Omental fat pad (tissue), 4 donors: ENCODE data around the gene C1orf52. TPM values are rescaled to one million over a fixed set of nuclear protein-coding genes. Genes with fewer than 3 reads are reported as not detected.

Source experiments
- ATAC-seq: fragments of 150-250 bp; one replicate; pipeline ENCODE4 v1.9.1; 2016; ENCODE audit warnings: mild to moderate bottlenecking, moderate library complexity; ENCODE audit not compliant: low FRiP score
- DNase-seq: peaks from one replicate; pipeline ENCODE4 v3.0.0-alpha.2; 2019; ENCODE audit warnings: low spot score
- total RNA-seq, 4 donors: library from RNA; depleted of rRNA; stranded (reverse); fragments of >200 nt; gene quantifications; one replicate each; pipeline ENCODE4 v1.1.0, GENCODE V29; 2016
- TF ChIP-seq, protein P1 (sequence below), 3 donors: fragments of 450-650 bp; IDR thresholded peaks; one replicate each; pipeline ENCODE4 v1.5.1; 2016 to 2017; ENCODE audit warnings: antibody characterized with exemption in 3 of 3, mild to moderate bottlenecking in 3 of 3, moderate library complexity in 2 of 3

C1orf52 gene
- total RNA-seq, 4 donors from 2014 or later, result 12.0 to 15.8 (median 12.8) TPM

DNA sequence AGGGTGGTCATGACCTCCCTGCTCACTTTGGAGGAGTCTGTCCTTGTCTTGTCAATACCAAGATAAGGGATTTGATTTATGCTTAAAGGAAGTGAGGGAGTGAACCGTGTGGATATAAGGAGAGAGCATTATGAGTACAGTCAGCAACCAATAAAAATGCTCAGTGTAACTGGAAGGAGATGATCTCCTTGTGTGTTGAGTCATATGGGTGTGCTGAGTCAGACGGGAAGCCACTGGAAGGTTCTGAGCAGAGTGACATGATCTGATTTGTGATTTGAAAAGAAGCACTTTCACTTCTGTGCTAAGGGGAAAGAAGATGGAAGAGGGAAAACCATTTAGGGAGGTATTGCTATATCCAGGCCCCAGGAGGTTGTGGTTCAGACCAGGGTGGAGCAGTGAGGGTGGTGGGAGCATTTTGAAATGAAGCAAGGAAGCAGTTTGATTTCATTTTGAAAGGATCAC, 19.4 kb upstream of the C1orf52 start:
- ATAC-seq (peak; percentile 24), DNase-seq (no peak)
- TF ChIP-seq, protein P1, sequence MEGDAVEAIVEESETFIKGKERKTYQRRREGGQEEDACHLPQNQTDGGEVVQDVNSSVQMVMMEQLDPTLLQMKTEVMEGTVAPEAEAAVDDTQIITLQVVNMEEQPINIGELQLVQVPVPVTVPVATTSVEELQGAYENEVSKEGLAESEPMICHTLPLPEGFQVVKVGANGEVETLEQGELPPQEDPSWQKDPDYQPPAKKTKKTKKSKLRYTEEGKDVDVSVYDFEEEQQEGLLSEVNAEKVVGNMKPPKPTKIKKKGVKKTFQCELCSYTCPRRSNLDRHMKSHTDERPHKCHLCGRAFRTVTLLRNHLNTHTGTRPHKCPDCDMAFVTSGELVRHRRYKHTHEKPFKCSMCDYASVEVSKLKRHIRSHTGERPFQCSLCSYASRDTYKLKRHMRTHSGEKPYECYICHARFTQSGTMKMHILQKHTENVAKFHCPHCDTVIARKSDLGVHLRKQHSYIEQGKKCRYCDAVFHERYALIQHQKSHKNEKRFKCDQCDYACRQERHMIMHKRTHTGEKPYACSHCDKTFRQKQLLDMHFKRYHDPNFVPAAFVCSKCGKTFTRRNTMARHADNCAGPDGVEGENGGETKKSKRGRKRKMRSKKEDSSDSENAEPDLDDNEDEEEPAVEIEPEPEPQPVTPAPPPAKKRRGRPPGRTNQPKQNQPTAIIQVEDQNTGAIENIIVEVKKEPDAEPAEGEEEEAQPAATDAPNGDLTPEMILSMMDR (IDR thresholded peaks at IDR 0.05), result no peak

DNA sequence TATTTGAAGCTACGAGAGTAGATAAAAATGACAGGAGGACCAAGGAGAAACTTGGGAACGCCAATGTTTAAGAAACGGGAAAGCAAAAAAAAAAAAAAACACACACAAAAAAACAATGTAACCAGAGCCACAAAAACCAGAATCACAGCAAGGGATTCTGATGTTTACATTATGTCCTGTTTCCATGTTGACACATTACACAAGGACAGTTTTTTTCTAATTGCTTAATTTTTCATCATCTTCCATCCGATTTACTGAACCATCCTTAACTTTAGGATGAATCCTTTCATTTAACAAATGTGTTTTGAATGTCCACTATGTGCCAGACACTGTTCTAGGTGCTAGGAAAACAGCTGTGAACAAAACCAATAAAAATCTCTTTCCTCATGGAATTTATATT, 18.3 kb upstream of the C1orf52 start:
- DNase-seq, result no peak

DNA sequence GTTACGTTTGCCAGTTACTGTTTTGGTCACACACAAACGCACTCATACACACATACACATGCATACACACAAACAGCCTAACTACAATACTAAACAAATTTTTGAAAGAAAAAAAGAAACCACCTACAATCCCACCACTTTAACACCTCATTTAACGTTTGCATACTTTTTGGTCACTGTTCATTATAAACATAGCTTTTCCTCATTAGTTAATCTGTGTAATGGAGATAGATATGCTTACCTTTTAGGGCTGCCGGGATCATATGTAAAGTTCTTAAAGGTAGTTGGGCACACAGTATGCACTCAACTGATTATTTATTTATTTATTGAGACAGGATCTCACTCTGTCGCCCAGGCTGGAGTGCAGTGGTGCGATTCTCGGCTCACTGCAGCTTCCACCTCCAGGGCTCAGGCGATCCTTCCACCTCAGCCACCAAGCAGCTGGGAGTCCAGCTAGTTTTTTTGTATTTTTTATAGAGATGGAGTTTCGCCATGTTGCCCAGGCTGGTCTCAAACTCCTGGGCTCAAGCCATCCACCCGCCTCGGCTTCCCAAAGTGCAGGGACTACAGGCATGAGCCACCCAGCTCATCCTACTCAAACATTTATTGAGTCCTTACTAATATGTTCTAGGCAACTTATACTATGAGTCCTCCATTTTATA, 17.6 kb upstream of the C1orf52 start:
- ATAC-seq (no peak), DNase-seq (no peak)
- TF ChIP-seq, protein P1 (IDR thresholded peaks at IDR 0.05), result no peak

More for the DNA sequence above, 18.3 kb upstream of the C1orf52 start:
- no peak for ATAC-seq
- TF ChIP-seq, protein P1 (IDR thresholded peaks at IDR 0.05), result no peak

DNA sequence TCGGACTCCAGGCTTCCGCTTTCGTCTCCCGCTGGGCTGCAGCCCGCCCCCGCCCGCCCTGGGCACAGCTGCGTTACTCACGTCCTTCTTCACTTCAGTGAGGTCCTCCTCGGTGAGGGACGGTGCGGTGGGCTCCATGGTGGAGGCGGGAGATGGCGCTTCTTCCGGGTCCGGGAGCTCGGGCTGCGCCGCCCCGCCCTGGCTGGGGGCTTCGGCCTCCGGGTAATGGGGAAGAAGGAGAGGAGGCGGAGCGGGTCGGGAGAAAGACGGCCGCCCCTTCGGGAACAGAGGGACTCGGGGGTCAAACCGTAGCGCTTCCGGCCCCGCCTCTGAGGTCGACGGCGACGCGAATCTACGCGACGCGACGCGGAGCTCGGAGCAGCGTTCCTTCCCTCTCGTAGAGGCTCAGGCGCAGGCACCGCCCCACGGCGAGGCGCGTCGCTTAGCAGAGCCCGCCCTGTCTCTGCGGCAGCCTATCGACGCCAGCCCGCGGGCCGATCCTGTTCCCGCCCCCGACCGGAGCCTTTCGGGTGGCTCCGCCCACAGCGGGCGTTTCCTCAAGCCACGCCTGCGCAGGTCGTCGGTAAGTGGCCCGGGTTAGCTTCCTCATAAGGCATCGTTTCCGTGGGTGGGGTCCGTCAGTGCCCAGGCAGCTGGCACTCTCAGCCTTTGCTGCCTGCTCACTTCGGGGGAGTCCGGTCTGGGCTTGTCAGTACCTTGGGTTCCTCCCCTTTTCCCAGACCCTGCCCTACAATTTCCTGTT, 16.9 kb upstream of the C1orf52 start, which contains the start of gene BCL10:
Gene BCL10 (minus strand): TSS at position 418 of the 763 bp plus-strand sequence. CDS start 280 bp downstream, at position 138.
- TF ChIP-seq, protein P1 (IDR thresholded peaks at IDR 0.05), result no peak
- ATAC-seq (peak; percentile 99), DNase-seq (peak; percentile 93)

DNA sequence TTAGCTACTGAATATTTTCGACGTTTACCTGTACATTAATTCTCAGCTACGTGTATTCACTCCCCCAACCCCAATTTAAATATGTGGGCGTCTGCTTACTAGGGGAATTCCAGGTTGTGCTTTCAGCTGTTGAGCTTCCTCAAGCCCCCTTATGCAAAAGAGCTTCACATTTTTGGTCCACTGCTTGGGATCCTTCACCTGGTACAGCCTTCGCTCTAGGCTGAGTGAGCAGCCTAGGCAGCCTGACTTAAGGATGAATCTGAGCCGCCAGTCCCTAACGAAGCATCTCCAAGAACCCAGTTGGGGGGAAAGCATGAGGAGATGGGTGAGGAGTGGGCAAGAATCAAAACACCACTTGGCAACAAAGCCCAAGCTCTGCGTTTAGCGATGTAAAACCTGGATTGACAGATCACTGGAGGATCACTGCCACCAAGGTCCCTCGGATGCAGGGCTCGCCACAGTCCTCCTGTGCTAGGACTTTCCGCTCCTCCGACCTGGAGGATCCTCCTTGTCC, 16.3 kb upstream of the C1orf52 start:
- no peak for ATAC-seq
- TF ChIP-seq, protein P1 (IDR thresholded peaks at IDR 0.05), result no peak
- DNase-seq, result no peak

DNA sequence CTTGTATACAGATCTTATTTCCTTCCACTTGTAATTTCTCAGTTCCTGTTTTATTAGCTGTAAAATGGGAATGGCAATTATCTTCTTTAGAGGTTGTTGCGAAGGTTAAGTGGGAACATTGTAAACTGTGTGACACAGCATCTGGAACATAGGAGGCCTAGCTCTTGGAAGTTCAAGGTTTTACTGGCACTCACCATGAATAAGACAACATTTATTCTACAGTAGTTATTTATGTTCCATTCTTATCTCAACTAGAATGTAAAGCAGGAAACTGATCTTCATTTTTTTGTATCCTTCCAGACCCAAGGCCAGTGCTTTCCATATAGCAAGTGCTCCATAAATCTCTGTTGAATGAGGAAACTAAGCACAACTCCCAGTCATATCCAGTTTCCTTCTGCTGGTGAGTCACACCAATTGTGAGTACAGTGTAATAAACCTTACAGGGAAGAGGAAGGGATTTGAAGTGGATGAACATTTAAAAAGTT, 15.5 kb upstream of the C1orf52 start:
- no peak for ATAC-seq
- DNase-seq, result no peak
- TF ChIP-seq, protein P1 (IDR thresholded peaks at IDR 0.05), result no peak
